Keratinocyte (primary cell): ENCODE results near the gene NCK1. TPM values are rescaled to one million over a fixed set of nuclear protein-coding genes. Genes with fewer than 3 reads are reported as not detected.

Source experiments
- DNase-seq: peaks from one replicate; pipeline ENCODE4 v3.0.0-alpha.2; 2011; ENCODE audit warnings: low read depth, missing footprints, low spot score
- FAIRE-seq: peaks from 2 replicates; lab custom pipeline; 2011; peaks lifted over from hg19 to GRCh38; lab: Jason Lieb, UNC
- H2AFZ ChIP-seq: 2 replicates; pipeline ENCODE4 v1.6.0; 2012; ENCODE audit warnings: low read length, control low read depth, inconsistent platforms; ENCODE audit not compliant: control insufficient read depth
- H3K27ac ChIP-seq: 2 replicates; pipeline ENCODE4 v1.5.1; 2011; ENCODE audit warnings: low read length; ENCODE audit not compliant: control insufficient read depth, insufficient read depth
- H3K27me3 ChIP-seq: 3 replicates; pipeline ENCODE4 v1.6.0; 2011; ENCODE audit warnings: low read length; ENCODE audit not compliant: control insufficient read depth, insufficient read depth; ENCODE audit errors: extremely low read depth
- H3K36me3 ChIP-seq, 2 experiments: 2 replicates in 1 of 2; 3 replicates in 1 of 2; pipeline ENCODE4 v1.5.1; 2011; ENCODE audit warnings: low read length in 2 of 2, mild to moderate bottlenecking in 1 of 2; ENCODE audit not compliant: control insufficient read depth in 2 of 2, insufficient read depth in 2 of 2; ENCODE audit errors: extremely low read depth in 1 of 2
- H3K4me1 ChIP-seq: 3 replicates; pipeline ENCODE4 v1.5.1; 2011; ENCODE audit warnings: low read length; ENCODE audit not compliant: control insufficient read depth, insufficient read depth; ENCODE audit errors: extremely low read depth
- H3K4me2 ChIP-seq: 3 replicates; pipeline ENCODE4 v1.6.0; 2011; ENCODE audit warnings: low read depth, low read length; ENCODE audit not compliant: control insufficient read depth, insufficient read depth; ENCODE audit errors: extremely low read depth
- H3K4me3 ChIP-seq, 3 experiments: fragments of 200-600 bp in 1 of 3; sonication (generic) in 1 of 3; 2 replicates in 2 of 3; 3 replicates in 1 of 3; pipeline ENCODE4 v1.5.1; 2011 to 2016; ENCODE audit warnings: low read length in 3 of 3, mild to moderate bottlenecking in 3 of 3, control low read depth in 2 of 3, inconsistent platforms in 1 of 3, low read depth in 1 of 3, mixed read lengths in 1 of 3, mixed run types in 1 of 3, moderate library complexity in 1 of 3; ENCODE audit not compliant: control insufficient read depth in 2 of 3, insufficient read depth in 2 of 3; ENCODE audit errors: extremely low read depth in 1 of 3
- H3K79me2 ChIP-seq: 2 replicates; pipeline ENCODE4 v1.6.0; 2012; ENCODE audit warnings: low read length; ENCODE audit not compliant: control insufficient read depth, insufficient read depth
- H3K9ac ChIP-seq: 3 replicates; pipeline ENCODE4 v1.6.0; 2011; ENCODE audit warnings: low read length; ENCODE audit not compliant: control insufficient read depth, insufficient read depth; ENCODE audit errors: extremely low read depth
- H3K9me1 ChIP-seq: 3 replicates; pipeline ENCODE4 v1.6.0; 2011; ENCODE audit warnings: low read length; ENCODE audit not compliant: control insufficient read depth, insufficient read depth; ENCODE audit errors: extremely low read depth
- H3K9me3 ChIP-seq: 2 replicates; pipeline ENCODE4 v1.5.1; 2012; ENCODE audit warnings: low read depth, low read length; ENCODE audit not compliant: control insufficient read depth
- H4K20me1 ChIP-seq: 3 replicates; pipeline ENCODE4 v1.6.0; 2011; ENCODE audit warnings: low read length; ENCODE audit not compliant: control insufficient read depth, insufficient read depth; ENCODE audit errors: extremely low read depth
- CTCF ChIP-seq, 3 experiments: IDR thresholded peaks in 1 of 3; conservative IDR thresholded peaks in 1 of 3; optimal IDR thresholded peaks in 1 of 3; 2 replicates in 2 of 3; 3 replicates in 1 of 3; pipeline versions ENCODE3 to v1.5.1; 2011; ENCODE audit warnings: low read length in 3 of 3, mild to moderate bottlenecking in 3 of 3, moderate library complexity in 2 of 3, control low read depth in 1 of 3, inconsistent platforms in 1 of 3; ENCODE audit not compliant: insufficient read depth in 2 of 3; ENCODE audit errors: extremely low read depth in 1 of 3
- EZH2 ChIP-seq: IDR thresholded peaks from one replicate; pipeline ENCODE4 v1.6.1; 2012; ENCODE audit warnings: inconsistent platforms, mild to moderate bottlenecking, low read length, moderate library complexity
- dilution Hi-C: fragments of 300-500 bp; cut with MboI; formaldehyde crosslinking; loops from one replicate; pipeline ENCODE4 v1.7.0; 2020; ENCODE audit warnings: low sequenced_read_pairs; ENCODE audit not compliant: extremely low pct_ligation_motif_present
- polyA plus RNA-seq, 5 experiments: library from polyadenylated mRNA; depleted of rRNA in 3 of 5; stranded (reverse) in 3 of 5; stranded (forward) in 1 of 5; unstranded in 1 of 5; fragments of >200 nt; gene quantifications; 1 replicate in 1 of 5; 2 replicates in 3 of 5; 3 replicates in 1 of 5; pipeline versions ENCODE4 v1.2.1 to v1.2.3, GENCODE V29; 2011 to 2012; ENCODE audit warnings: missing spikeins in 2 of 5, low read depth in 1 of 5, low replicate concordance in 1 of 5

Gene NCK1
- polyA plus RNA-seq, 1 donor (not counting 4 experiments of a cell fraction or from before 2014, with no cell fraction given): 57.9 TPM

- FAIRE-seq (no peak), DNase-seq (no peak)
- Histone ChIP-seq H3K4me1 (peaks cover 10% of the 10 kb centered on the region), H3K4me2 (no peak overlapping the region), H3K79me2 (no peaks in the 10 kb centered on the region), H2AFZ (no peak overlapping the region), H3K4me3 (no peak overlapping the region), H3K9ac (no peak overlapping the region), H4K20me1 (no peaks in the 10 kb centered on the region), H3K27ac (no peak overlapping the region), H3K9me1 (no peaks in the 10 kb centered on the region), H3K36me3 (no peaks in the 10 kb centered on the region), H3K27me3 (no peaks in the 10 kb centered on the region), H3K9me3 (no peaks in the 10 kb centered on the region)
- TF ChIP-seq EZH2 (no peak), CTCF (optimal IDR thresholded peaks at IDR 0.05 in 1 of 3, IDR thresholded peaks at IDR 0.05 in 1 of 3, conservative IDR thresholded peaks at IDR 0.05 in 1 of 3; ENCODE audit: extremely low read depth in 1 of 3, insufficient read depth in 2 of 3, low read length in 3 of 3) (no peak)
- dilution Hi-C loops: no loop called here
These were observed 26.0 kb upstream of the NCK1 start for GRCh38 chr3:136835813-136836510.

- H3K79me2 ChIP-seq: no peaks in the 10 kb centered on the region
- FAIRE-seq (no peak), DNase-seq (no peak)
- H3K27me3 ChIP-seq: no peaks in the 10 kb centered on the region
- peaks cover 10% of the 10 kb centered on the region for H3K4me1 ChIP-seq
- no peak overlapping the region for H3K27ac ChIP-seq
- no peaks in the 10 kb centered on the region for H3K9me3 ChIP-seq
- TF ChIP-seq CTCF (optimal IDR thresholded peaks at IDR 0.05 in 1 of 3, IDR thresholded peaks at IDR 0.05 in 1 of 3, conservative IDR thresholded peaks at IDR 0.05 in 1 of 3; ENCODE audit: extremely low read depth in 1 of 3, insufficient read depth in 2 of 3, low read length in 3 of 3) (no peak), EZH2 (no peak)
- H4K20me1 ChIP-seq: no peaks in the 10 kb centered on the region
- no peak overlapping the region for H2AFZ ChIP-seq
- dilution Hi-C loops: no loop called here
- no peak overlapping the region for H3K4me2 ChIP-seq
- no peaks in the 10 kb centered on the region for H3K9me1 ChIP-seq
- no peak overlapping the region for H3K9ac ChIP-seq
- no peaks in the 10 kb centered on the region for H3K36me3 ChIP-seq
- no peak overlapping the region for H3K4me3 ChIP-seq
These were observed 25.4 kb upstream of the NCK1 start for GRCh38 chr3:136836511-136837156.
